ENCODE measurements around the gene MORN1.
A peak's percentile ranks its signal among the peaks of the same experiment; 100 is the strongest.

The MORN1 gene

GRCh38 chr1:2431103-2431502 lies 39.7 kb upstream of the MORN1 start:
- H3K4me3 ChIP-seq (ENCODE audit: low read depth, low read length) = no peak overlapping the region
- DNase-seq (ENCODE audit: low read depth) = no peak
- no peak for TF ChIP-seq CTCF (IDR thresholded peaks at IDR 0.05; ENCODE audit: insufficient read depth, low read depth, low read length, missing control alignments)

- no peak overlapping the region for H3K4me3 ChIP-seq (ENCODE audit: low read depth, low read length)
- TF ChIP-seq CTCF (IDR thresholded peaks at IDR 0.05; ENCODE audit: insufficient read depth, low read depth, low read length, missing control alignments) = no peak
- DNase-seq (ENCODE audit: low read depth) = no peak
Observed at GRCh38 chr1:2430592-2430973, 39.2 kb upstream of the MORN1 start.

GRCh38 chr1:2429780-2430591 lies 38.6 kb upstream of the MORN1 start:
- peak; percentile 51 for TF ChIP-seq CTCF (IDR thresholded peaks at IDR 0.05; ENCODE audit: insufficient read depth, low read depth, low read length, missing control alignments)
- peak; percentile 45 for DNase-seq (ENCODE audit: low read depth)
- no peak overlapping the region for H3K4me3 ChIP-seq (ENCODE audit: low read depth, low read length)

- H3K4me3 ChIP-seq (ENCODE audit: low read depth, low read length) = no peak overlapping the region
- DNase-seq (ENCODE audit: low read depth) = no peak
- no peak for TF ChIP-seq CTCF (IDR thresholded peaks at IDR 0.05; ENCODE audit: insufficient read depth, low read depth, low read length, missing control alignments)
Observed at GRCh38 chr1:2428490-2428889, 37.1 kb upstream of the MORN1 start.

GRCh38 chr1:2427976-2428375 lies 36.6 kb upstream of the MORN1 start:
- no peak overlapping the region for H3K4me3 ChIP-seq (ENCODE audit: low read depth, low read length)
- no peak for DNase-seq (ENCODE audit: low read depth)
- no peak for TF ChIP-seq CTCF (IDR thresholded peaks at IDR 0.05; ENCODE audit: insufficient read depth, low read depth, low read length, missing control alignments)

- H3K4me3 ChIP-seq (ENCODE audit: low read depth, low read length) = no peak overlapping the region
- no peak for DNase-seq (ENCODE audit: low read depth)
- TF ChIP-seq CTCF (IDR thresholded peaks at IDR 0.05; ENCODE audit: insufficient read depth, low read depth, low read length, missing control alignments) = no peak
Observed at GRCh38 chr1:2427051-2427450, 35.7 kb upstream of the MORN1 start.

- no peak for TF ChIP-seq CTCF (IDR thresholded peaks at IDR 0.05; ENCODE audit: insufficient read depth, low read depth, low read length, missing control alignments)
- H3K4me3 ChIP-seq (ENCODE audit: low read depth, low read length) = no peak overlapping the region
- no peak for DNase-seq (ENCODE audit: low read depth)
Observed at GRCh38 chr1:2426540-2426939, 35.2 kb upstream of the MORN1 start.
